PC-3 (cell line): ENCODE data around the gene ATG5. TPM values are rescaled to one million over a fixed set of nuclear protein-coding genes. Genes with fewer than 3 reads are reported as not detected.

Experiments used
- ATAC-seq: fragments of 200-7000 bp; cut with Tn5 transposase; 2 replicates; pipeline ENCODE4 v1.9.1; 2020; ENCODE audit warnings: mild to moderate bottlenecking, moderate library complexity
- BruUV-seq: library from RNA; stranded (reverse); fragments of 400-500 nt; replicated peaks from 2 replicates; lab custom pipeline; 2021; lab: Mats Ljungman, UMichigan
- CTCF ChIA-PET: fragments of 300-600 bp; sonication (Branson Sonifier 250); formaldehyde crosslinking; loops from one replicate; lab custom pipeline; 2022; ENCODE audit warnings: antibody characterized with exemption; lab: Charles Lee
- POLR2A ChIA-PET: fragments of 300-600 bp; sonication (Branson Sonifier 250); formaldehyde crosslinking; loops from one replicate; lab custom pipeline; 2022; ENCODE audit warnings: antibody characterized with exemption; ENCODE audit not compliant: unreplicated experiment; lab: Charles Lee
- DNase-seq: peaks from one replicate; pipeline ENCODE4 v3.0.0-alpha.2; 2015
- H2AFZ ChIP-seq: fragments of 300-600 bp; sonication (generic); 2 replicates; pipeline ENCODE4 v1.6.0; 2016; ENCODE audit warnings: antibody characterized with exemption, low read length
- H3F3A ChIP-seq: fragments of 300-600 bp; sonication (generic); one replicate; pipeline ENCODE4 v1.6.0; 2017; ENCODE audit warnings: antibody characterized with exemption, low read length, control low read depth, mild to moderate bottlenecking; ENCODE audit not compliant: unreplicated experiment
- H3K27ac ChIP-seq: fragments of 300-600 bp; sonication (generic); 2 replicates; pipeline ENCODE4 v1.5.1; 2016; ENCODE audit warnings: mild to moderate bottlenecking, low read length
- H3K27me3 ChIP-seq: fragments of 300-600 bp; sonication (generic); 2 replicates; pipeline ENCODE4 v1.6.1; 2016; ENCODE audit warnings: low read length, mixed read lengths
- H3K36me3 ChIP-seq: fragments of 300-600 bp; sonication (generic); 2 replicates; pipeline ENCODE4 v1.6.1; 2016; ENCODE audit warnings: low read depth, mixed run types, low read length, mixed read lengths
- H3K4me1 ChIP-seq: fragments of 300-600 bp; sonication (generic); 2 replicates; pipeline ENCODE4 v1.5.1; 2016; ENCODE audit warnings: low read length; ENCODE audit not compliant: insufficient read depth
- H3K4me2 ChIP-seq: fragments of 300-600 bp; sonication (generic); 2 replicates; pipeline ENCODE4 v1.6.0; 2016; ENCODE audit warnings: low read length
- H3K4me3 ChIP-seq: fragments of 300-600 bp; sonication (generic); 2 replicates; pipeline ENCODE4 v1.5.1; 2016; ENCODE audit warnings: mild to moderate bottlenecking, low read length, mixed read lengths
- H3K79me2 ChIP-seq: fragments of 300-600 bp; sonication (generic); 2 replicates; pipeline ENCODE4 v1.6.1; 2017; ENCODE audit warnings: low read length, mixed read lengths
- H3K9ac ChIP-seq: fragments of 300-600 bp; sonication (generic); 2 replicates; pipeline ENCODE4 v1.6.0; 2016; ENCODE audit warnings: mild to moderate bottlenecking, low read length
- H3K9me2 ChIP-seq: fragments of 300-600 bp; sonication (generic); replicated peaks from 2 replicates; pipeline ENCODE4 v1.6.1; 2016; ENCODE audit warnings: mixed run types, low read length, mixed read lengths
- H3K9me3 ChIP-seq: fragments of 300-600 bp; sonication (generic); 2 replicates; pipeline ENCODE4 v1.6.1; 2016; ENCODE audit warnings: low read length, mixed read lengths
- H4K20me1 ChIP-seq: fragments of 300-600 bp; sonication (generic); 2 replicates; pipeline ENCODE4 v1.6.1; 2016; ENCODE audit warnings: low read length, mixed read lengths
- CTCF ChIP-seq: fragments of 300-600 bp; sonication (generic); conservative IDR thresholded peaks from 2 replicates; pipeline ENCODE4 v1.5.1; 2017; ENCODE audit warnings: antibody characterized with exemption, low read depth, mild to moderate bottlenecking, low read length
- EZH2 ChIP-seq: fragments of 300-600 bp; sonication (generic); IDR thresholded peaks from one replicate; pipeline ENCODE4 v1.6.1; 2017; ENCODE audit warnings: antibody characterized with exemption, mild to moderate bottlenecking, low read length; ENCODE audit not compliant: unreplicated experiment
- EZH2phosphoT487 ChIP-seq: fragments of 300-600 bp; sonication (generic); IDR thresholded peaks from 2 replicates; pipeline ENCODE4 v1.6.1; 2018; ENCODE audit warnings: mild to moderate bottlenecking, antibody characterized with exemption, low read length, borderline replicate concordance
- intact Hi-C: fragments of 100-400 bp; cut with micrococcal nuclease; formaldehyde crosslinking; loops from 2 replicates; pipeline ENCODE4 v1.9.0; 2023
- total RNA-seq: library from RNA; depleted of rRNA; stranded (reverse); fragments of >200 nt; gene quantifications from 2 replicates; pipeline ENCODE4 v1.2.3, GENCODE V29; 2014

The ATG5 gene
- total RNA-seq, 1 experiment from 2014 or later = 38.8 TPM

- no peak for ATAC-seq
- CTCF ChIA-PET = no interaction called here
These were observed 47.4 kb upstream of the ATG5 start for GRCh38 chr6:106372838-106373501.

GRCh38 chr6:106370639-106371038 is 45.1 kb upstream of the ATG5 start:
- peaks cover 46% of the 10 kb centered on the region for H3K79me2 ChIP-seq

More at GRCh38 chr6:106372838-106373501, 47.4 kb upstream of the ATG5 start:
- H4K20me1 ChIP-seq = no peaks in the 10 kb centered on the region
- H3K9ac ChIP-seq = no peak overlapping the region
- H3K4me1 ChIP-seq = peaks cover 51% of the 10 kb centered on the region
- no peak overlapping the region for H3K27ac ChIP-seq
- intact Hi-C loops = no loop called here
- no TSS peak for BruUV-seq
- TF ChIP-seq CTCF = no peak
- TF ChIP-seq EZH2phosphoT487 = no peak
- TF ChIP-seq EZH2 = no peak
- H3F3A ChIP-seq = no peaks in the 10 kb centered on the region
- no peaks in the 10 kb centered on the region for H3K36me3 ChIP-seq
- H3K4me2 ChIP-seq = no peak overlapping the region
- H2AFZ ChIP-seq = no peak overlapping the region
- H3K79me2 ChIP-seq = peaks cover 32% of the 10 kb centered on the region
- no peaks in the 10 kb centered on the region for H3K9me2 ChIP-seq
- H3K9me3 ChIP-seq = no peaks in the 10 kb centered on the region
- no peaks in the 10 kb centered on the region for H3K27me3 ChIP-seq
- H3K4me3 ChIP-seq = no peak overlapping the region
- DNase-seq = no peak
- POLR2A ChIA-PET = interaction anchor here (0.7 kb wide), 1 partner anchor 11 kb away, joined by 5 read pairs; no protein-coding TSS in a partner anchor

More at GRCh38 chr6:106370639-106371038, 45.1 kb upstream of the ATG5 start:
- no peaks in the 10 kb centered on the region for H3K27me3 ChIP-seq
- DNase-seq = peak; percentile 83
- ChIA-PET CTCF (no interaction called here), POLR2A (no interaction called here)
- H3K4me1 ChIP-seq = peaks cover 34% of the 10 kb centered on the region
- H3K4me2 ChIP-seq = peak overlapping the region; percentile 74
- intact Hi-C loops = no loop called here
- no peak overlapping the region for H2AFZ ChIP-seq
- no peaks in the 10 kb centered on the region for H3F3A ChIP-seq
- no TSS peak for BruUV-seq
- no peaks in the 10 kb centered on the region for H4K20me1 ChIP-seq
- peak overlapping the region; percentile 17; the same call in 1 of the 2 replicates for H3K4me3 ChIP-seq
- H3K9ac ChIP-seq = no peak overlapping the region
- peak; percentile 98 for ATAC-seq
- H3K36me3 ChIP-seq = no peaks in the 10 kb centered on the region
- H3K9me2 ChIP-seq = no peaks in the 10 kb centered on the region
- peak overlapping the region; percentile 77 for H3K27ac ChIP-seq
- no peak for TF ChIP-seq CTCF
- H3K9me3 ChIP-seq = no peaks in the 10 kb centered on the region
